Uterus (tissue), 4 donors: ENCODE results near the gene SLC4A1AP. TPM values are rescaled to one million over a fixed set of nuclear protein-coding genes. Genes with fewer than 3 reads are reported as not detected.

Experiments
- DNase-seq, 2 donors: peaks; one replicate each; pipeline ENCODE4 v3.0.0-alpha.2; 2019 to 2020
- H3K27ac ChIP-seq, 2 donors: fragments of 200-600 bp; sonication (generic); 1 replicate in 1 of 2; 2 replicates in 1 of 2; pipeline ENCODE4 v1.5.1; 2016 to 2018
- H3K27me3 ChIP-seq, 2 donors: fragments of 200-600 bp; sonication (generic); one replicate each; pipeline ENCODE4 v1.5.1; 2018 to 2019; ENCODE audit warnings: control low read depth in 1 of 2
- H3K36me3 ChIP-seq, 2 donors: fragments of 200-600 bp; sonication (generic); one replicate each; pipeline ENCODE4 v1.5.1; 2019; ENCODE audit warnings: control low read depth in 1 of 2
- H3K4me1 ChIP-seq, 2 donors: fragments of 200-600 bp; sonication (generic); one replicate each; pipeline ENCODE4 v1.5.1; 2018 to 2019; ENCODE audit warnings: control low read depth in 1 of 2
- H3K4me3 ChIP-seq, 2 donors: fragments of 200-600 bp; sonication (generic); 1 replicate in 1 of 2; 2 replicates in 1 of 2; pipeline ENCODE4 v1.5.1; 2018 to 2019; ENCODE audit warnings: mild to moderate bottlenecking in 1 of 2
- H3K9me3 ChIP-seq, 2 donors: fragments of 200-600 bp; sonication (generic); one replicate each; pipeline ENCODE4 v1.5.1; 2019; ENCODE audit warnings: control low read depth in 1 of 2
- POLR2A ChIP-seq, 2 donors: fragments of 450-650 bp; IDR thresholded peaks; one replicate each; pipeline ENCODE4 v1.6.1; 2016; ENCODE audit warnings: antibody characterized with exemption in 2 of 2, mild to moderate bottlenecking in 1 of 2, moderate library complexity in 1 of 2
- intact Hi-C: fragments of 100-400 bp; cut with DNase I; formaldehyde crosslinking; loops from one replicate; pipeline ENCODE4 v1.15.1; 2023; ENCODE audit warnings: low total_unique reads
- small RNA-seq: library from RNA; depleted of rRNA; stranded (forward); fragments of <200 nt; gene quantifications from one replicate; pipeline ENCODE3, GENCODE V24; 2016
- total RNA-seq, 4 donors: library from RNA; depleted of rRNA in 3 of 4; stranded (reverse); fragments of >200 nt in 3 of 4; gene quantifications; one replicate each; pipeline versions ENCODE4 v1.1.0 to v1.2.4, GENCODE V29; 2014 to 2023
- TF ChIP-seq, protein P1 (sequence below), 4 experiments: fragments of 200-600 bp in 2 of 4; fragments of 450-650 bp in 2 of 4; sonication (generic) in 2 of 4; IDR thresholded peaks; one replicate each; pipeline ENCODE4 v1.5.1; 2016 to 2019; ENCODE audit warnings: antibody characterized with exemption in 4 of 4, mild to moderate bottlenecking in 2 of 4, moderate library complexity in 1 of 4
- donor health status: DM: yes; HTN: yes; CAD: no.

SLC4A1AP gene
- total RNA-seq, 4 donors from 2014 or later, result 15.0 to 23.8 (median 23.1) TPM

GRCh38 chr2:27741673-27742072 is 78.0 kb downstream of the SLC4A1AP start:
- no peak overlapping the region for H3K27ac ChIP-seq
- TF ChIP-seq, protein P1, sequence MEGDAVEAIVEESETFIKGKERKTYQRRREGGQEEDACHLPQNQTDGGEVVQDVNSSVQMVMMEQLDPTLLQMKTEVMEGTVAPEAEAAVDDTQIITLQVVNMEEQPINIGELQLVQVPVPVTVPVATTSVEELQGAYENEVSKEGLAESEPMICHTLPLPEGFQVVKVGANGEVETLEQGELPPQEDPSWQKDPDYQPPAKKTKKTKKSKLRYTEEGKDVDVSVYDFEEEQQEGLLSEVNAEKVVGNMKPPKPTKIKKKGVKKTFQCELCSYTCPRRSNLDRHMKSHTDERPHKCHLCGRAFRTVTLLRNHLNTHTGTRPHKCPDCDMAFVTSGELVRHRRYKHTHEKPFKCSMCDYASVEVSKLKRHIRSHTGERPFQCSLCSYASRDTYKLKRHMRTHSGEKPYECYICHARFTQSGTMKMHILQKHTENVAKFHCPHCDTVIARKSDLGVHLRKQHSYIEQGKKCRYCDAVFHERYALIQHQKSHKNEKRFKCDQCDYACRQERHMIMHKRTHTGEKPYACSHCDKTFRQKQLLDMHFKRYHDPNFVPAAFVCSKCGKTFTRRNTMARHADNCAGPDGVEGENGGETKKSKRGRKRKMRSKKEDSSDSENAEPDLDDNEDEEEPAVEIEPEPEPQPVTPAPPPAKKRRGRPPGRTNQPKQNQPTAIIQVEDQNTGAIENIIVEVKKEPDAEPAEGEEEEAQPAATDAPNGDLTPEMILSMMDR (IDR thresholded peaks at IDR 0.05), result no peak
- no peak for TF ChIP-seq POLR2A (IDR thresholded peaks at IDR 0.05)

DNA sequence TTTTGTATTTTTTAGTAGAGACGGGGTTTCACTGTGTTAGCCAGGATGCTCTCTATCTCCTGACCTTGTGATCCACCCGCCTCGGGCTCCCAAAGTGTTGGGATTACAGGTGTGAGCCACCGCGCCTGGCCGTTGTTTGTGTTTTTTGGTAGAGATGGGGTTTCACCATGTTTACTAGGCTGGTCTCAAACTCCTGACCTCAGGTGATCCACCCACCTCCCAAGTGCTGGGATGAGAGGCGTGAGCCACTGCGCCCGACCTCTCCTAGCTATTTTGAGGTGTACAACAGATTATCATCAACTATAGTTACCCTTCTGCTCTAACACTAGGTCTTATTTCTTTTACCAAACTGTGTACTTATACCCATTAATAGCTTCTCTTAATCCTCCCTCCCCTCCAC is 78.9 kb downstream of the SLC4A1AP start:
- intact Hi-C loops, result no loop called here
- Histone ChIP-seq H3K36me3 (no peaks in the 10 kb centered on the region), H3K4me3 (no peak overlapping the region), H3K27me3 (no peaks in the 10 kb centered on the region), H3K27ac (no peak overlapping the region), H3K4me1 (no peaks in the 10 kb centered on the region), H3K9me3 (no peaks in the 10 kb centered on the region)
- TF ChIP-seq POLR2A (IDR thresholded peaks at IDR 0.05), result no peak
- TF ChIP-seq, protein P1 (IDR thresholded peaks at IDR 0.05), result no peak
- DNase-seq, result no peak

More at GRCh38 chr2:27741673-27742072, 78.0 kb downstream of the SLC4A1AP start:
- intact Hi-C loops, result no loop called here
- H3K4me1 ChIP-seq, result no peaks in the 10 kb centered on the region
- H3K4me3 ChIP-seq, result no peak overlapping the region
- no peak for DNase-seq
- no peaks in the 10 kb centered on the region for H3K9me3 ChIP-seq
- H3K36me3 ChIP-seq, result no peaks in the 10 kb centered on the region
- no peaks in the 10 kb centered on the region for H3K27me3 ChIP-seq

Small RNA genes lying within 50 kb of the gene (small RNA-seq; reads per million reads assigned to genes)
- not detected for gene RF00340

Other genes with a start within 250 kb of the SLC4A1AP start
- gene NRBP1, start 235.3 kb upstream of the SLC4A1AP start, total RNA-seq, result 100 to 1,000 TPM in 2 of 4 donors, 10 to 100 TPM in 2; 57.6 to 148 (median 83.5) TPM
- gene KRTCAP3, start 221.5 kb upstream of the SLC4A1AP start, total RNA-seq, result 1 to 10 TPM in 3 of 4 donors, not detected in 1; 1.9 to 8.8 (median 2.6) TPM
- gene IFT172, start 174.1 kb upstream of the SLC4A1AP start, total RNA-seq, result 10 to 100 TPM in 3 of 4 donors, 1 to 10 TPM in 1; 9.7 to 63.1 (median 48.2) TPM
- gene FNDC4, start 168.7 kb upstream of the SLC4A1AP start, total RNA-seq, result 1 to 10 TPM in 3 of 4 donors, under 1 TPM in 1; 0.59 to 9.1 (median 7.4) TPM
- under 1 TPM in 2 of 4 donors, not detected in 2; 0.61 to 0.69 TPM for gene GCKR, start 167.1 kb upstream of the SLC4A1AP start, total RNA-seq
- 10 to 100 TPM; 17.9 to 82.9 (median 42.6) TPM for gene ZNF512, start 80.8 kb upstream of the SLC4A1AP start, total RNA-seq
- 10 to 100 TPM in 1 of 4 donors, 1 to 10 TPM in 3; 3.5 to 12.3 (median 7.3) TPM for gene CCDC121, start 34.9 kb upstream of the SLC4A1AP start, total RNA-seq
- gene GPN1, start 34.8 kb upstream of the SLC4A1AP start, total RNA-seq, result 10 to 100 TPM; 13.3 to 38.6 (median 19.7) TPM
- 10 to 100 TPM; 11.8 to 31.2 (median 20.2) TPM for gene SUPT7L, start 275 bp upstream of the SLC4A1AP start, total RNA-seq
- 100 to 1,000 TPM in 1 of 4 donors, 10 to 100 TPM in 3; 51.7 to 404 (median 71.4) TPM for gene MRPL33, start 107.8 kb downstream of the SLC4A1AP start, total RNA-seq
- 1 to 10 TPM; 1.6 to 5.4 (median 3.3) TPM for gene RBKS, start 226.5 kb downstream of the SLC4A1AP start, total RNA-seq
- gene BABAM2, start 226.8 kb downstream of the SLC4A1AP start, total RNA-seq, result 10 to 100 TPM; 24.1 to 62.1 (median 32.5) TPM